Liver (tissue), 3 donors: Measurements from ENCODE around the gene CAB39.

Source experiments
- FOXA1 ChIP-seq: IDR thresholded peaks from 2 replicates; pipeline ENCODE4 v1.6.1; 2016; ENCODE audit warnings: antibody characterized with exemption
- JUND ChIP-seq, 2 donors: IDR thresholded peaks; 2 replicates each; pipeline ENCODE4 v1.6.1; 2016; ENCODE audit warnings: antibody characterized with exemption in 2 of 2
- RAD21 ChIP-seq, 2 donors: IDR thresholded peaks; 2 replicates each; pipeline ENCODE4 v1.6.1; 2016; ENCODE audit warnings: antibody characterized with exemption in 2 of 2, mild to moderate bottlenecking in 2 of 2
- RXRA ChIP-seq, 2 donors: IDR thresholded peaks; 2 replicates each; pipeline ENCODE4 v1.6.1; 2017 to 2018; ENCODE audit warnings: antibody characterized with exemption in 2 of 2, mild to moderate bottlenecking in 1 of 2
- SP1 ChIP-seq: IDR thresholded peaks from 2 replicates; pipeline ENCODE4 v1.6.1; 2018; ENCODE audit warnings: antibody characterized with exemption, mild to moderate bottlenecking
- TF ChIP-seq, protein P1 (sequence below): fragments of 150-350 bp; IDR thresholded peaks from 2 replicates; pipeline ENCODE4 v1.5.1; 2017; ENCODE audit warnings: improper control_type of control experiment, low read depth, low read length; ENCODE audit not compliant: missing input control
- donor health status: healthy.
- donor health status: healthy.

- TF ChIP-seq, protein P1, sequence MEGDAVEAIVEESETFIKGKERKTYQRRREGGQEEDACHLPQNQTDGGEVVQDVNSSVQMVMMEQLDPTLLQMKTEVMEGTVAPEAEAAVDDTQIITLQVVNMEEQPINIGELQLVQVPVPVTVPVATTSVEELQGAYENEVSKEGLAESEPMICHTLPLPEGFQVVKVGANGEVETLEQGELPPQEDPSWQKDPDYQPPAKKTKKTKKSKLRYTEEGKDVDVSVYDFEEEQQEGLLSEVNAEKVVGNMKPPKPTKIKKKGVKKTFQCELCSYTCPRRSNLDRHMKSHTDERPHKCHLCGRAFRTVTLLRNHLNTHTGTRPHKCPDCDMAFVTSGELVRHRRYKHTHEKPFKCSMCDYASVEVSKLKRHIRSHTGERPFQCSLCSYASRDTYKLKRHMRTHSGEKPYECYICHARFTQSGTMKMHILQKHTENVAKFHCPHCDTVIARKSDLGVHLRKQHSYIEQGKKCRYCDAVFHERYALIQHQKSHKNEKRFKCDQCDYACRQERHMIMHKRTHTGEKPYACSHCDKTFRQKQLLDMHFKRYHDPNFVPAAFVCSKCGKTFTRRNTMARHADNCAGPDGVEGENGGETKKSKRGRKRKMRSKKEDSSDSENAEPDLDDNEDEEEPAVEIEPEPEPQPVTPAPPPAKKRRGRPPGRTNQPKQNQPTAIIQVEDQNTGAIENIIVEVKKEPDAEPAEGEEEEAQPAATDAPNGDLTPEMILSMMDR, result no peak
- TF ChIP-seq FOXA1 (no peak), SP1 (no peak), RXRA (IDR thresholded peaks at IDR 0.05) (no peak), JUND (IDR thresholded peaks at IDR 0.05) (no peak), RAD21 (IDR thresholded peaks at IDR 0.05) (no peak)
Observed at GRCh38 chr2:230682546-230682945, 30.1 kb upstream of the CAB39 start.
